NCI-H128 (cell line): ENCODE results near the gene LRRC31.

ENCODE experiments used
- DNase-seq: peaks from one replicate; lab custom pipeline; 2025; ENCODE audit not compliant: unreplicated experiment; lab: John Stamatoyannopoulos, UW

LRRC31 gene

GRCh38 chr3:169864270-169864669 is 5.5 kb downstream of the LRRC31 start:
- DNase-seq: no peak

GRCh38 chr3:169863458-169863899 is 6.3 kb downstream of the LRRC31 start:
- peak; percentile 41 for DNase-seq

GRCh38 chr3:169861871-169862270 is 7.9 kb downstream of the LRRC31 start:
- DNase-seq: no peak

GRCh38 chr3:169857811-169858210 is 11.9 kb downstream of the LRRC31 start:
- DNase-seq: no peak

GRCh38 chr3:169855514-169855913 is 14.2 kb downstream of the LRRC31 start:
- DNase-seq: no peak

GRCh38 chr3:169850618-169851017 is 19.1 kb downstream of the LRRC31 start:
- DNase-seq: no peak

GRCh38 chr3:169848741-169849140 is 21.0 kb downstream of the LRRC31 start:
- DNase-seq: no peak

GRCh38 chr3:169847896-169848295 is 21.8 kb downstream of the LRRC31 start:
- DNase-seq: no peak

- DNase-seq: no peak
Observed at GRCh38 chr3:169846458-169847193, 23.1 kb downstream of the LRRC31 start.

GRCh38 chr3:169842960-169843359 is 26.8 kb downstream of the LRRC31 start:
- no peak for DNase-seq

- no peak for DNase-seq
Observed at GRCh38 chr3:169841171-169841570, 28.6 kb downstream of the LRRC31 start.

- no peak for DNase-seq
Observed at GRCh38 chr3:169838511-169839030, 31.2 kb downstream of the LRRC31 start.

- DNase-seq: no peak
Observed at GRCh38 chr3:169836942-169837275, 32.8 kb downstream of the LRRC31 start.

- no peak for DNase-seq
Observed at GRCh38 chr3:169836078-169836941, 33.4 kb downstream of the LRRC31 start.

GRCh38 chr3:169835533-169835932 is 34.2 kb downstream of the LRRC31 start:
- DNase-seq: no peak

- no peak for DNase-seq
Observed at GRCh38 chr3:169827712-169828111, 42.0 kb downstream of the LRRC31 start.

GRCh38 chr3:169825316-169825715 is 44.4 kb downstream of the LRRC31 start:
- DNase-seq: no peak

- DNase-seq: no peak
Observed at GRCh38 chr3:169822983-169823382, 46.8 kb downstream of the LRRC31 start.

- no peak for DNase-seq
Observed at GRCh38 chr3:169822540-169822939, 47.2 kb downstream of the LRRC31 start.

GRCh38 chr3:169822091-169822490 is 47.6 kb downstream of the LRRC31 start:
- no peak for DNase-seq

- DNase-seq: no peak
Observed at GRCh38 chr3:169818316-169818715, 51.4 kb downstream of the LRRC31 start.

GRCh38 chr3:169815590-169816150 is 54.1 kb downstream of the LRRC31 start:
- DNase-seq: no peak
